Left lung (tissue), 10 donors: ENCODE data around the gene WASHC4. TPM values are rescaled to one million over a fixed set of nuclear protein-coding genes. Genes with fewer than 3 reads are reported as not detected.

Experiments used
- ATAC-seq: fragments of 200-7000 bp; cut with Tn5 transposase; one replicate; pipeline ENCODE4 v1.9.1; 2020; ENCODE audit warnings: moderate library complexity
- DNase-seq, 4 donors: peaks; one replicate each; pipeline ENCODE4 v3.0.0-alpha.2; 2013 to 2020
- H3K27ac ChIP-seq, 2 donors: fragments of 200-600 bp; sonication (generic) in 1 of 2; one replicate each; pipeline versions ENCODE4 v1.5.0 to v1.8.0; 2020 to 2021
- H3K27me3 ChIP-seq, 2 donors: fragments of 200-600 bp; sonication (generic) in 1 of 2; one replicate each; pipeline versions ENCODE4 v1.5.0 to v1.8.0; 2020 to 2021
- H3K36me3 ChIP-seq, 2 donors: fragments of 200-600 bp; sonication (generic) in 1 of 2; one replicate each; pipeline versions ENCODE4 v1.5.0 to v1.8.0; 2020 to 2021
- H3K4me1 ChIP-seq, 2 donors: fragments of 200-600 bp; one replicate each; pipeline ENCODE4 v1.8.0; 2021
- H3K4me3 ChIP-seq, 2 donors: fragments of 200-600 bp; sonication (generic) in 1 of 2; one replicate each; pipeline versions ENCODE4 v1.5.0 to v1.8.0; 2020 to 2021; ENCODE audit warnings: mild to moderate bottlenecking in 1 of 2
- H3K9me3 ChIP-seq, 2 donors: fragments of 200-600 bp; sonication (generic) in 1 of 2; one replicate each; pipeline versions ENCODE4 v1.5.0 to v1.8.0; 2020 to 2021
- CTCF ChIP-seq, 2 donors: fragments of 200-600 bp; sonication (generic) in 1 of 2; IDR thresholded peaks; one replicate each; pipeline versions ENCODE4 v1.5.0 to v1.8.0; 2021; ENCODE audit warnings: antibody characterized with exemption in 2 of 2
- intact Hi-C, 2 donors: fragments of 100-400 bp; cut with DNase I; formaldehyde crosslinking; loops; one replicate each; pipeline versions ENCODE4 v1.11.2 to v1.14.2; 2022
- polyA plus RNA-seq, 6 donors: library from polyadenylated mRNA; unstranded; fragments of 120-200 nt; gene quantifications; one replicate each; pipeline ENCODE4 v1.2.1, GENCODE V29; 2013; ENCODE audit not compliant: insufficient read length in 6 of 6
- total RNA-seq, 2 donors: library from RNA; stranded (reverse); fragmentation: NEBNext Ultra II Directional; extraction: Animal tissue kit (Norgen Biotek cat#: 25700); gene quantifications; one replicate each; pipeline ENCODE4 v1.2.1, GENCODE V29; 2021
- donor health status: DM: no; HTN: yes; CAD: no.
- donor health status: DM: no; HTN: no; CAD: no.

The WASHC4 gene
- total and polyA plus RNA-seq, 8 donors, result 52.1 to 96.9 (median 73.6) TPM

- intact Hi-C loops, result no loop called here
- no peak for TF ChIP-seq CTCF (IDR thresholded peaks at IDR 0.05)
- Histone ChIP-seq H3K27ac (no peak overlapping the region), H3K4me3 (no peak overlapping the region), H3K27me3 (no peaks in the 10 kb centered on the region), H3K36me3 (peaks cover 0 to 97% of the 10 kb centered on the region in 2 donors), H3K4me1 (no peaks in the 10 kb centered on the region), H3K9me3 (no peaks in the 10 kb centered on the region)
- DNase-seq (no peak), ATAC-seq (no peak)
Observed at GRCh38 chr12:105198961-105199360, 91.4 kb downstream of the WASHC4 start.

GRCh38 chr12:105200385-105200784 is 92.9 kb downstream of the WASHC4 start:
- intact Hi-C loops, result no loop called here
- no peaks in the 10 kb centered on the region for H3K27me3 ChIP-seq
- DNase-seq (no peak), ATAC-seq (no peak)
- no peaks in the 10 kb centered on the region for H3K4me1 ChIP-seq
- no peak overlapping the region for H3K4me3 ChIP-seq
- no peaks in the 10 kb centered on the region for H3K9me3 ChIP-seq
- peaks cover 0 to 97% of the 10 kb centered on the region in 2 donors for H3K36me3 ChIP-seq
- no peak overlapping the region for H3K27ac ChIP-seq
- TF ChIP-seq CTCF (IDR thresholded peaks at IDR 0.05), result no peak

GRCh38 chr12:105201299-105201698 is 93.8 kb downstream of the WASHC4 start:
- TF ChIP-seq CTCF (IDR thresholded peaks at IDR 0.05), result no peak
- intact Hi-C loops, result no loop called here
- DNase-seq, result peak in 1 of 4 donors; percentile 17
- Histone ChIP-seq H3K36me3 (peaks cover 0 to 97% of the 10 kb centered on the region in 2 donors), H3K9me3 (no peaks in the 10 kb centered on the region), H3K27ac (no peak overlapping the region), H3K4me1 (no peaks in the 10 kb centered on the region), H3K27me3 (no peaks in the 10 kb centered on the region), H3K4me3 (no peak overlapping the region)
- ATAC-seq, result no peak

- peaks cover 0 to 97% of the 10 kb centered on the region in 2 donors for H3K36me3 ChIP-seq
- intact Hi-C loops, result no loop called here
- no peak for TF ChIP-seq CTCF (IDR thresholded peaks at IDR 0.05)
Observed at GRCh38 chr12:105202202-105202601, 94.7 kb downstream of the WASHC4 start.

GRCh38 chr12:105204127-105204526 is 96.6 kb downstream of the WASHC4 start:
- DNase-seq, result no peak
- H3K27ac ChIP-seq, result no peak overlapping the region
- no peak overlapping the region for H3K4me3 ChIP-seq
- no peaks in the 10 kb centered on the region for H3K27me3 ChIP-seq
- H3K9me3 ChIP-seq, result no peaks in the 10 kb centered on the region
- ATAC-seq, result no peak
- H3K4me1 ChIP-seq, result no peaks in the 10 kb centered on the region
- intact Hi-C loops, result no loop called here
- TF ChIP-seq CTCF (IDR thresholded peaks at IDR 0.05), result no peak
- peaks cover 0 to 95% of the 10 kb centered on the region in 2 donors for H3K36me3 ChIP-seq

More at GRCh38 chr12:105202202-105202601, 94.7 kb downstream of the WASHC4 start:
- Histone ChIP-seq H3K4me3 (no peak overlapping the region), H3K4me1 (no peaks in the 10 kb centered on the region), H3K27ac (peak overlapping the region in 1 of 2 donors; percentile 13), H3K9me3 (no peaks in the 10 kb centered on the region), H3K27me3 (no peaks in the 10 kb centered on the region)
- no peak for DNase-seq
- ATAC-seq, result no peak
